Loucy (cell line): ENCODE data around the gene CLSTN2.

ENCODE experiments used
- H2AFZ ChIP-seq: fragments of 200-600 bp; sonication (generic); 2 replicates; pipeline ENCODE4 v1.6.0; 2016; ENCODE audit warnings: antibody characterized with exemption, mild to moderate bottlenecking, low read length, moderate library complexity
- H3F3A ChIP-seq: fragments of 200-600 bp; 2 replicates; pipeline ENCODE4 v1.6.0; 2016; ENCODE audit warnings: antibody characterized with exemption, low read depth, mild to moderate bottlenecking
- H3K27me3 ChIP-seq: fragments of 200-600 bp; sonication (generic); 2 replicates; pipeline ENCODE4 v1.6.1; 2014; ENCODE audit warnings: low read length, mild to moderate bottlenecking; ENCODE audit not compliant: insufficient read depth, poor library complexity, severe bottlenecking
- H3K36me3 ChIP-seq: fragments of 200-600 bp; sonication (generic); 2 replicates; pipeline ENCODE4 v1.6.1; 2016; ENCODE audit warnings: low read length; ENCODE audit not compliant: insufficient read depth
- H3K4me1 ChIP-seq: fragments of 200-600 bp; sonication (generic); 2 replicates; pipeline ENCODE4 v1.5.1; 2014; ENCODE audit warnings: low read length, mild to moderate bottlenecking; ENCODE audit not compliant: insufficient read depth, poor library complexity, severe bottlenecking
- H3K4me2 ChIP-seq: fragments of 200-600 bp; sonication (generic); 2 replicates; pipeline ENCODE4 v1.6.0; 2014; ENCODE audit warnings: antibody characterized with exemption, low read length, low read depth, mild to moderate bottlenecking; ENCODE audit not compliant: poor library complexity, severe bottlenecking
- H3K4me3 ChIP-seq: fragments of 200-600 bp; sonication (generic); 2 replicates; pipeline ENCODE4 v1.5.1; 2014; ENCODE audit warnings: low read length, mild to moderate bottlenecking, mixed read lengths; ENCODE audit not compliant: poor library complexity, severe bottlenecking
- H3K79me2 ChIP-seq: fragments of 200-600 bp; sonication (generic); 2 replicates; pipeline ENCODE4 v1.6.1; 2014; ENCODE audit warnings: low read length; ENCODE audit not compliant: insufficient read depth
- H3K9ac ChIP-seq: fragments of 200-600 bp; sonication (generic); 2 replicates; pipeline ENCODE4 v1.6.0; 2014; ENCODE audit warnings: mild to moderate bottlenecking, low read depth, low read length, moderate library complexity; ENCODE audit not compliant: poor library complexity, severe bottlenecking
- H3K9me2 ChIP-seq: fragments of 200-600 bp; sonication (generic); replicated peaks from 2 replicates; pipeline ENCODE4 v1.6.1; 2016; ENCODE audit warnings: low read depth, low read length, mixed read lengths
- H3K9me3 ChIP-seq: fragments of 200-600 bp; sonication (generic); 2 replicates; pipeline ENCODE4 v1.6.1; 2014; ENCODE audit warnings: mild to moderate bottlenecking, antibody characterized with exemption, low read length, low read depth; ENCODE audit not compliant: insufficient read depth
- H4K20me1 ChIP-seq: fragments of 200-600 bp; sonication (generic); 2 replicates; pipeline ENCODE4 v1.6.0; 2014; ENCODE audit warnings: antibody characterized with exemption, low read length, mild to moderate bottlenecking; ENCODE audit not compliant: insufficient read depth, poor library complexity, severe bottlenecking
- EZH2phosphoT487 ChIP-seq: fragments of 200-600 bp; IDR thresholded peaks from 2 replicates; pipeline ENCODE4 v1.6.1; 2018; ENCODE audit warnings: antibody characterized with exemption, mild to moderate bottlenecking, moderate library complexity, borderline replicate concordance
- TF ChIP-seq, protein P1 (sequence below): fragments of 200-600 bp; sonication (generic); conservative IDR thresholded peaks from 2 replicates; pipeline ENCODE4 v1.5.1; 2014; ENCODE audit warnings: mild to moderate bottlenecking, antibody characterized with exemption, low read length

Gene CLSTN2

DNA sequence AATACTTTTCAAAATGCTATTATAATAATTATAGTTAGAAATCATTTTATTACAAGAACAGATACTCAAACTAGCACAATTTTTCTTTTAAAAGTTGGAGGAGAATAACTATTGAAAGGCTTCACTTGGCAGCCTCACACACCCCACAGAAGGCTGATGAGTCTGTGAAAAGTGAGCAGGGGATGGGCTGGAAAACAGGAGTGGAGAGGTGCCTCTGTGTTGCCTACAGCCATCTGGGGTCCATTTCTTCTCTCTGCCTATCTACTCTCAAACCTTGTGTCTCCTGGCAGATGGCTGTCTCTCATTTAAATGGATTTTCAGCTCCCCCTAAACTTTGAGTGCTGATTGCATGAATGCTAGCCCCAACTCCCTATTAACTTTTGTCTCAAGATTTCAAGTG is 230.8 kb downstream of the CLSTN2 start:
- no peaks in the 10 kb centered on the region for H3K9me3 ChIP-seq
- H2AFZ ChIP-seq: no peak overlapping the region
- H3K9me2 ChIP-seq: no peaks in the 10 kb centered on the region
- H3K4me3 ChIP-seq: no peak overlapping the region
- no peak overlapping the region for H3K4me2 ChIP-seq
- no peaks in the 10 kb centered on the region for H4K20me1 ChIP-seq
- TF ChIP-seq, protein P1, sequence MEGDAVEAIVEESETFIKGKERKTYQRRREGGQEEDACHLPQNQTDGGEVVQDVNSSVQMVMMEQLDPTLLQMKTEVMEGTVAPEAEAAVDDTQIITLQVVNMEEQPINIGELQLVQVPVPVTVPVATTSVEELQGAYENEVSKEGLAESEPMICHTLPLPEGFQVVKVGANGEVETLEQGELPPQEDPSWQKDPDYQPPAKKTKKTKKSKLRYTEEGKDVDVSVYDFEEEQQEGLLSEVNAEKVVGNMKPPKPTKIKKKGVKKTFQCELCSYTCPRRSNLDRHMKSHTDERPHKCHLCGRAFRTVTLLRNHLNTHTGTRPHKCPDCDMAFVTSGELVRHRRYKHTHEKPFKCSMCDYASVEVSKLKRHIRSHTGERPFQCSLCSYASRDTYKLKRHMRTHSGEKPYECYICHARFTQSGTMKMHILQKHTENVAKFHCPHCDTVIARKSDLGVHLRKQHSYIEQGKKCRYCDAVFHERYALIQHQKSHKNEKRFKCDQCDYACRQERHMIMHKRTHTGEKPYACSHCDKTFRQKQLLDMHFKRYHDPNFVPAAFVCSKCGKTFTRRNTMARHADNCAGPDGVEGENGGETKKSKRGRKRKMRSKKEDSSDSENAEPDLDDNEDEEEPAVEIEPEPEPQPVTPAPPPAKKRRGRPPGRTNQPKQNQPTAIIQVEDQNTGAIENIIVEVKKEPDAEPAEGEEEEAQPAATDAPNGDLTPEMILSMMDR: no peak
- TF ChIP-seq EZH2phosphoT487: no peak
- H3K27me3 ChIP-seq: no peaks in the 10 kb centered on the region
- H3K4me1 ChIP-seq: no peaks in the 10 kb centered on the region
- H3F3A ChIP-seq: no peaks in the 10 kb centered on the region
- H3K9ac ChIP-seq: no peak overlapping the region
- H3K79me2 ChIP-seq: no peaks in the 10 kb centered on the region
- no peaks in the 10 kb centered on the region for H3K36me3 ChIP-seq

- H3K9ac ChIP-seq: no peak overlapping the region
- no peaks in the 10 kb centered on the region for H3K9me3 ChIP-seq
- no peaks in the 10 kb centered on the region for H3K4me1 ChIP-seq
- H4K20me1 ChIP-seq: no peaks in the 10 kb centered on the region
- no peaks in the 10 kb centered on the region for H3K27me3 ChIP-seq
- no peak overlapping the region for H2AFZ ChIP-seq
- TF ChIP-seq, protein P1: no peak
- TF ChIP-seq EZH2phosphoT487: no peak
- H3F3A ChIP-seq: no peaks in the 10 kb centered on the region
- H3K4me3 ChIP-seq: no peak overlapping the region
- H3K79me2 ChIP-seq: no peaks in the 10 kb centered on the region
- no peak overlapping the region for H3K4me2 ChIP-seq
- H3K9me2 ChIP-seq: no peaks in the 10 kb centered on the region
- H3K36me3 ChIP-seq: no peaks in the 10 kb centered on the region
These were observed 232.0 kb downstream of the CLSTN2 start for GRCh38 chr3:140166861-140167599.

DNA sequence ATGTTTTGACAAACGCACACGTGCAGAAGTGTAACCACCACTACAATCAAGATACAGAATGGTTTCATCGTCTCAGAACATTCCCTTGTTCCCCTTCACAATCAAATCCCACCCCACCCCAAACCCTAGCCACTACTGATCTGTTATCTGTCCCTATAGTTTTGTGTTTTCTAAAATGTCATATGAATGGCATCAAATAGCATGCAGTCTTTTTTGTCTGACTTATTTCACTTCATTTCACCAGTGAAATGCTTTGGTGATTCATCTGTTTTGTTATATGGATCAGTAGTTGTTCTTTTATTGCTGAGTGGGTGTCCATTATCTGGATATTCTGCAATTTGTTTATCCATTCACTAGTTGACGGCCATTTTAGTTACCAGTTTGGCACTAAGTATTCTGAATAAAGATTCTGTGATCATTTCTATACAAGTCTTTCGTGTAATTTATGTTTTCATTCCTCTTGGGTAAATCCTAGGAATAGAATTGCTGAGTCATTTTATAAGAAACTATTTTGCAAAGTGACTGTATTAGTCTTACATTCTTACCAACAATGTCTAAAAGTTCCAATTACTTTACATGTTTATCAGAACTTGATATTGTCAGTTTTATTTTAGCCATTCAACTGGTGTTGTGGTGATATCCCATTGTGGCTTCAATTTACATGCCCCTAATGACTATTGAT is 232.8 kb downstream of the CLSTN2 start:
- Histone ChIP-seq H3K4me1 (no peaks in the 10 kb centered on the region), H3F3A (no peaks in the 10 kb centered on the region), H3K27me3 (no peaks in the 10 kb centered on the region), H3K9me3 (no peaks in the 10 kb centered on the region), H3K79me2 (no peaks in the 10 kb centered on the region), H2AFZ (no peak overlapping the region), H3K9me2 (no peaks in the 10 kb centered on the region), H3K36me3 (no peaks in the 10 kb centered on the region), H3K9ac (no peak overlapping the region), H3K4me2 (no peak overlapping the region), H4K20me1 (no peaks in the 10 kb centered on the region), H3K4me3 (no peak overlapping the region)
- TF ChIP-seq, protein P1: no peak
- no peak for TF ChIP-seq EZH2phosphoT487
